ENCODE results near the gene SPTY2D1. TPM values are rescaled to one million over a fixed set of nuclear protein-coding genes. Genes with fewer than 3 reads are reported as not detected.
A peak's percentile ranks its signal among the peaks of the same experiment; 100 is the strongest.

SPTY2D1 gene
- polyA plus RNA-seq, 1 of the 3 experiments (the other 2 are of a cell fraction): 5.3 TPM

DNA sequence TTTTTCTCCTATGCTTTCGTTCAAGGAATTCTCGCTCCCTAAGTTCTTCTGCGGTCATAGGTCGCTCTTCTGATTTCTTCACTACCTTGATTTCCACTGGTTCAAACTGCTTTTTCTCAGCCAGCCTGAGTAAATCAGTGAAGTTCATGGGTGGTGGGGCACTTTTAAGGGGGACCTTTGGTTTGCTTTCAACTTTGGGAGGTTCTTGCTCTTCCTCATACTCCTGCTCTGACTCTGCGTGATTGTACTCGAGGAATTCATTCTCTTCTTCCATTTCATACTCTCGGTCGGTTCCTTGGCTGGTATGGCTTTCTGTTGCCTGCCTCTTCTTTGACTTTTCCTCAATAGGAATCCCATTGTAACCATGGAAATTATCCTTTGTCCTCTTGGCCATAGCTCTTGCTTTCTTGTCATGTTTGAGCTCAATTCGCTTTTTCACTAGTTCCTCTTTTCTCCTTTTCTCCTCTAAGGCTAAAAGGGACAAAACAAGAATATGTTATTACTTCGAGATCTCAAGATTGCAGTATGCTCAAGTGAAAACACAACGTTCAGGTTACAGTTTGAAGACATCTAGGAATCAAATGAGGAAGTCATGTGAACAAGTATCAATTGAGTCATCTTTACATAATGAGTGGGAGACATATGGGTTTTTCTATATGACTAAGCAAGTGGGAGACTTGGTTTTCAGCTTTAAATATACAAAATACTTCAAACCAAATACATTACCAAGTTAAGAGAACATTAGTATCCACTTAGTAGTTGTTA lies 18.3 kb downstream of the SPTY2D1 start:
- ChIA-PET POLR2A (interaction anchor here (0.6 kb wide), 1 partner anchor 13 kb away, joined by 4 read pairs; no protein-coding TSS in a partner anchor), CTCF (interaction anchor here (0.6 kb wide), 1 partner anchor 22 kb away, joined by 3 read pairs; no protein-coding TSS in a partner anchor)
- H3K9me3 ChIP-seq: no peaks in the 10 kb centered on the region
- no peak overlapping the region for H3K4me2 ChIP-seq
- no peaks in the 10 kb centered on the region for H3K4me1 ChIP-seq (ENCODE audit: control insufficient read depth in 1 of 2, insufficient read depth in 2 of 2, low read depth in 1 of 2, low read length in 1 of 2)
- peak overlapping the region in 1 of 2 experiments; percentile 37; a peak in 2 of 4 replicates for H3K27ac ChIP-seq (ENCODE audit: low read depth in 2 of 2, low read length in 1 of 2)
- no peak overlapping the region for H3K4me3 ChIP-seq (ENCODE audit: low read depth in 2 of 2, low read length in 1 of 2)
- no peak overlapping the region for H3K9ac ChIP-seq
- H3K36me3 ChIP-seq (replicated peaks in 1 of 2; ENCODE audit: control insufficient read depth in 1 of 2, insufficient read depth in 2 of 2, low read length in 1 of 2): peaks cover 45 to 46% of the 10 kb centered on the region in 2 experiments
- DNase-seq: no peak
- H4K20me1 ChIP-seq (ENCODE audit: insufficient read depth): peaks cover 9% of the 10 kb centered on the region; the same call in 1 of the 2 replicates
- 90% methylated on average over 11 of the region's 11 CpGs for WGBS (ENCODE audit: low lambda C conversion rate)
- no peak overlapping the region for H2AFZ ChIP-seq (ENCODE audit: low read depth)
- no peaks in the 10 kb centered on the region for H3K9me2 ChIP-seq
- H3K79me2 ChIP-seq (ENCODE audit: insufficient read depth): peaks cover 84% of the 10 kb centered on the region
- TF ChIP-seq ELF1 (IDR thresholded peaks at IDR 0.05) (no peak), NFIC (IDR thresholded peaks at IDR 0.05; ENCODE audit: borderline replicate concordance) (no peak), MEF2A (IDR thresholded peaks at IDR 0.05; ENCODE audit: borderline replicate concordance, low read depth) (no peak), FOXM1 (IDR thresholded peaks at IDR 0.05; ENCODE audit: low read depth) (no peak), YY1 (IDR thresholded peaks at IDR 0.05; ENCODE audit: low read depth) (no peak), MXI1 (IDR thresholded peaks at IDR 0.05; ENCODE audit: low read depth, low read length) (no peak)
- TF ChIP-seq, protein P1, sequence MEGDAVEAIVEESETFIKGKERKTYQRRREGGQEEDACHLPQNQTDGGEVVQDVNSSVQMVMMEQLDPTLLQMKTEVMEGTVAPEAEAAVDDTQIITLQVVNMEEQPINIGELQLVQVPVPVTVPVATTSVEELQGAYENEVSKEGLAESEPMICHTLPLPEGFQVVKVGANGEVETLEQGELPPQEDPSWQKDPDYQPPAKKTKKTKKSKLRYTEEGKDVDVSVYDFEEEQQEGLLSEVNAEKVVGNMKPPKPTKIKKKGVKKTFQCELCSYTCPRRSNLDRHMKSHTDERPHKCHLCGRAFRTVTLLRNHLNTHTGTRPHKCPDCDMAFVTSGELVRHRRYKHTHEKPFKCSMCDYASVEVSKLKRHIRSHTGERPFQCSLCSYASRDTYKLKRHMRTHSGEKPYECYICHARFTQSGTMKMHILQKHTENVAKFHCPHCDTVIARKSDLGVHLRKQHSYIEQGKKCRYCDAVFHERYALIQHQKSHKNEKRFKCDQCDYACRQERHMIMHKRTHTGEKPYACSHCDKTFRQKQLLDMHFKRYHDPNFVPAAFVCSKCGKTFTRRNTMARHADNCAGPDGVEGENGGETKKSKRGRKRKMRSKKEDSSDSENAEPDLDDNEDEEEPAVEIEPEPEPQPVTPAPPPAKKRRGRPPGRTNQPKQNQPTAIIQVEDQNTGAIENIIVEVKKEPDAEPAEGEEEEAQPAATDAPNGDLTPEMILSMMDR (IDR thresholded peaks at IDR 0.05): no peak
- TF ChIP-seq, protein P2, sequence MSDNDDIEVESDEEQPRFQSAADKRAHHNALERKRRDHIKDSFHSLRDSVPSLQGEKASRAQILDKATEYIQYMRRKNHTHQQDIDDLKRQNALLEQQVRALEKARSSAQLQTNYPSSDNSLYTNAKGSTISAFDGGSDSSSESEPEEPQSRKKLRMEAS (IDR thresholded peaks at IDR 0.05; ENCODE audit: low read depth): no peak
- TF ChIP-seq, protein P3, sequence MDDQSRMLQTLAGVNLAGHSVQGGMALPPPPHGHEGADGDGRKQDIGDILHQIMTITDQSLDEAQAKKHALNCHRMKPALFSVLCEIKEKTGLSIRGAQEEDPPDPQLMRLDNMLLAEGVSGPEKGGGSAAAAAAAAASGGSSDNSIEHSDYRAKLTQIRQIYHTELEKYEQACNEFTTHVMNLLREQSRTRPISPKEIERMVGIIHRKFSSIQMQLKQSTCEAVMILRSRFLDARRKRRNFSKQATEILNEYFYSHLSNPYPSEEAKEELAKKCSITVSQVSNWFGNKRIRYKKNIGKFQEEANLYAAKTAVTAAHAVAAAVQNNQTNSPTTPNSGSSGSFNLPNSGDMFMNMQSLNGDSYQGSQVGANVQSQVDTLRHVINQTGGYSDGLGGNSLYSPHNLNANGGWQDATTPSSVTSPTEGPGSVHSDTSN (IDR thresholded peaks at IDR 0.05): no peak
- peaks cover 13% of the 10 kb centered on the region for H3F3A ChIP-seq (replicated peaks; ENCODE audit: insufficient read depth)
- no peaks in the 10 kb centered on the region for H3K27me3 ChIP-seq (ENCODE audit: insufficient read depth)

DNA sequence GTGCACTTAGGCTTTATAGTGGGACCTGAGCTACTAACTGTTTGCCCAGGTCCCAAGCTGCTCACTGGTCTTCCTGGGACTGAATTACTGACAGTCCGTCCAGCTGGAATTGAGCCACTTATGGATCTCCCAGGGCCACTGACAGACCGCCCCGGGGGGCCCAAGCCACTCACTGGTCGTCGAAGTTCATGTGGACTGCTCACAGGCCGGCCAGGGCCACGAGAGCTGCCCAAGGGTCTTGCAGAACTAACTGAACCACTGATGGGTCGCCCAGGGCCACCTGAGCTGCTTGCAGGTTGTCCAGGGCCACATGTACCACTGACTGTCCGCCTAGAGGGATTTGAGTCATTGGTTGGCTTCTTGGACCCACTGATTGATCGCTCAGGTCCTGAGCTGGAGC lies 19.5 kb downstream of the SPTY2D1 start:
- no peak overlapping the region for H2AFZ ChIP-seq (ENCODE audit: low read depth)
- peaks cover 76% of the 10 kb centered on the region for H3K79me2 ChIP-seq (ENCODE audit: insufficient read depth)
- H3K4me2 ChIP-seq: no peak overlapping the region
- H3K36me3 ChIP-seq (replicated peaks in 1 of 2; ENCODE audit: control insufficient read depth in 1 of 2, insufficient read depth in 2 of 2, low read length in 1 of 2): peaks cover 53 to 54% of the 10 kb centered on the region in 2 experiments
- no peaks in the 10 kb centered on the region for H3K4me1 ChIP-seq (ENCODE audit: control insufficient read depth in 1 of 2, insufficient read depth in 2 of 2, low read depth in 1 of 2, low read length in 1 of 2)
- no peak overlapping the region for H3K27ac ChIP-seq (ENCODE audit: low read depth in 2 of 2, low read length in 1 of 2)
- CTCF ChIA-PET: no interaction called here
- DNase-seq: no peak
- H3F3A ChIP-seq (replicated peaks; ENCODE audit: insufficient read depth): peaks cover 13% of the 10 kb centered on the region
- POLR2A ChIA-PET: no interaction called here
- no peak overlapping the region for H3K4me3 ChIP-seq (ENCODE audit: low read depth in 2 of 2, low read length in 1 of 2)
- no peaks in the 10 kb centered on the region for H3K9me2 ChIP-seq
- no peaks in the 10 kb centered on the region for H3K27me3 ChIP-seq (ENCODE audit: insufficient read depth)
- WGBS (ENCODE audit: low lambda C conversion rate): 100% methylated on average over 5 of the region's 10 CpGs
- H3K9ac ChIP-seq: no peak overlapping the region
- no peaks in the 10 kb centered on the region for H3K9me3 ChIP-seq
- H4K20me1 ChIP-seq (ENCODE audit: insufficient read depth): peaks cover 4% of the 10 kb centered on the region; the same call in 1 of the 2 replicates
- TF ChIP-seq, protein P4, sequence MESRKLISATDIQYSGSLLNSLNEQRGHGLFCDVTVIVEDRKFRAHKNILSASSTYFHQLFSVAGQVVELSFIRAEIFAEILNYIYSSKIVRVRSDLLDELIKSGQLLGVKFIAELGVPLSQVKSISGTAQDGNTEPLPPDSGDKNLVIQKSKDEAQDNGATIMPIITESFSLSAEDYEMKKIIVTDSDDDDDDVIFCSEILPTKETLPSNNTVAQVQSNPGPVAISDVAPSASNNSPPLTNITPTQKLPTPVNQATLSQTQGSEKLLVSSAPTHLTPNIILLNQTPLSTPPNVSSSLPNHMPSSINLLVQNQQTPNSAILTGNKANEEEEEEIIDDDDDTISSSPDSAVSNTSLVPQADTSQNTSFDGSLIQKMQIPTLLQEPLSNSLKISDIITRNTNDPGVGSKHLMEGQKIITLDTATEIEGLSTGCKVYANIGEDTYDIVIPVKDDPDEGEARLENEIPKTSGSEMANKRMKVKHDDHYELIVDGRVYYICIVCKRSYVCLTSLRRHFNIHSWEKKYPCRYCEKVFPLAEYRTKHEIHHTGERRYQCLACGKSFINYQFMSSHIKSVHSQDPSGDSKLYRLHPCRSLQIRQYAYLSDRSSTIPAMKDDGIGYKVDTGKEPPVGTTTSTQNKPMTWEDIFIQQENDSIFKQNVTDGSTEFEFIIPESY (IDR thresholded peaks at IDR 0.05; ENCODE audit: borderline replicate concordance, low read depth): no peak
- TF ChIP-seq SMC3 (IDR thresholded peaks at IDR 0.05; ENCODE audit: low read depth, low read length): no peak
- TF ChIP-seq, protein P2 (IDR thresholded peaks at IDR 0.05; ENCODE audit: low read depth): no peak
- TF ChIP-seq FOXM1 (IDR thresholded peaks at IDR 0.05; ENCODE audit: low read depth): no peak
- no peak for TF ChIP-seq GABPA (IDR thresholded peaks at IDR 0.05; ENCODE audit: low read depth)
- TF ChIP-seq MXI1 (IDR thresholded peaks at IDR 0.05; ENCODE audit: low read depth, low read length): no peak
- TF ChIP-seq, protein P5, sequence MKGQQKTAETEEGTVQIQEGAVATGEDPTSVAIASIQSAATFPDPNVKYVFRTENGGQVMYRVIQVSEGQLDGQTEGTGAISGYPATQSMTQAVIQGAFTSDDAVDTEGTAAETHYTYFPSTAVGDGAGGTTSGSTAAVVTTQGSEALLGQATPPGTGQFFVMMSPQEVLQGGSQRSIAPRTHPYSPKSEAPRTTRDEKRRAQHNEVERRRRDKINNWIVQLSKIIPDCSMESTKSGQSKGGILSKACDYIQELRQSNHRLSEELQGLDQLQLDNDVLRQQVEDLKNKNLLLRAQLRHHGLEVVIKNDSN (IDR thresholded peaks at IDR 0.05; ENCODE audit: borderline replicate concordance, low read depth): no peak
- TF ChIP-seq RXRA (IDR thresholded peaks at IDR 0.05; ENCODE audit: borderline replicate concordance, low read depth): no peak
- TF ChIP-seq EZH2phosphoT487 (IDR thresholded peaks at IDR 0.05; ENCODE audit: borderline replicate concordance, low read depth): no peak
- TF ChIP-seq MEF2A (IDR thresholded peaks at IDR 0.05; ENCODE audit: borderline replicate concordance, low read depth): no peak
- no peak for TF ChIP-seq NRF1 (IDR thresholded peaks at IDR 0.05; ENCODE audit: low read depth, low read length)

All from SK-N-SH (cell line).